Activated T-helper 1 cell treated with anti-CD3 and anti-CD28 coated beads, Interleukin-2, amount 50 U/mL, for 16 hours (primary cell): Measurements from ENCODE around the gene E2F6.

Experiments used
- DNase-seq, 2 donors: peaks; one replicate each; pipeline ENCODE4 v3.0.0-alpha.2; 2020; ENCODE audit warnings: low read depth in 1 of 2, low spot score in 1 of 2

E2F6 gene

DNA sequence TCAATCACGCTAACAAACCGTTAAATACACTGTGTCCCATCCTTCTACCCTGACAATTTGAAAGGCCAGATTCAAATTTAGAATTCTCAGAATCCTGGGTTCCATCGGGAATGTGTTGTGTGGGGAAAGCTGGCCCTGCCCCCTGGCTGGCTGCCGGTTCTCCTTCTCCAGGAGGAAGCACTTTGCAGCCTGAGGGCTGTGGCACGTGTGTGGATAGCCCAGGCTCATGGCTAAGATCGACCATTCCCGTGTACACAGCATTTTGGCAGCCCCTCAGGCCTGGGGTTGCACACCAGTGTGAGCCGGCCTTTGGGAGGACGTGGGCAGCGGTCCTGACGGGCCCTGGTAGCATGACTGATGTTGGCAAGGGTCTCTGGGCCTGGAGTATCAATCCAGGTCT, 70.6 kb downstream of the E2F6 start:
- no peak for DNase-seq
